ENCODE data around the gene GPR37. TPM values are rescaled to one million over a fixed set of nuclear protein-coding genes. Genes with fewer than 3 reads are reported as not detected.

GPR37 gene
- total and polyA plus RNA-seq, 5 donors = 0.09 TPM; not detected in 3

DNA sequence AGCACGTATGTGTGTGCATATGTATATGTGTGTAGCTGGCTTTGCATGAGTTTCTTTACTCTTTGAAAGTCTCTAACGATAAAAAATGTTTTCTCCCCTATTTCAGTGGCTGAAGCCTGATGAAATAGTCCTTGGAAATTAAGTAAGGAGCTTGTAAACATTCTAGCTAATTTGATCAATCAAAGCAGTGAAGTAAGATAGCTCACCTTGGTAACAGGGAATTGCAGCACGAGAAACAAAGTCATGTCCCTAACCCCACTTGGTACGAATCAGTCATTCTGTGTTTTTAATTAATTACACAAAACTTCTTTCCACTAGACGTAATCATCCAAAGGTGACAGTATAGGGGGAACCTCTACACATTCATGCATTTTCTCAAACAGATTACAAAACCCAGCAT, 41.5 kb downstream of the GPR37 start:
- intact Hi-C loops (cut with DNase I) = no loop called here
- Histone ChIP-seq H3K27me3 (ENCODE audit: control insufficient read depth, insufficient read depth) (no peaks in the 10 kb centered on the region), H3K27ac (ENCODE audit: low read length) (no peak overlapping the region), H3K4me3 (ENCODE audit: low read length) (no peak overlapping the region), H3K9me3 (ENCODE audit: control insufficient read depth, low read length) (no peaks in the 10 kb centered on the region), H3K4me1 (ENCODE audit: control insufficient read depth, insufficient read depth, low read length) (no peaks in the 10 kb centered on the region)
- DNase-seq (no peak), ATAC-seq (no peak)
- 70% methylated on average over 5 of the region's 5 CpGs for WGBS

- 51% methylated on average over 2 of the region's 2 CpGs for WGBS
- DNase-seq = no peak
- Histone ChIP-seq H3K4me1 (ENCODE audit: control insufficient read depth, insufficient read depth, low read length) (no peaks in the 10 kb centered on the region), H3K27me3 (ENCODE audit: control insufficient read depth, insufficient read depth) (no peaks in the 10 kb centered on the region), H3K4me3 (ENCODE audit: low read length) (no peak overlapping the region), H3K27ac (ENCODE audit: low read length) (no peak overlapping the region), H3K9me3 (ENCODE audit: control insufficient read depth, low read length) (no peaks in the 10 kb centered on the region)
- no peak for ATAC-seq
- intact Hi-C loops (cut with DNase I) = no loop called here
Measured at GRCh38 chr7:124723012-124723411, 42.6 kb downstream of the GPR37 start.

GRCh38 chr7:124722292-124722691, 43.3 kb downstream of the GPR37 start:
- intact Hi-C loops (cut with DNase I) = no loop called here
- WGBS = 72% methylated on average over 3 of the region's 3 CpGs

DNA sequence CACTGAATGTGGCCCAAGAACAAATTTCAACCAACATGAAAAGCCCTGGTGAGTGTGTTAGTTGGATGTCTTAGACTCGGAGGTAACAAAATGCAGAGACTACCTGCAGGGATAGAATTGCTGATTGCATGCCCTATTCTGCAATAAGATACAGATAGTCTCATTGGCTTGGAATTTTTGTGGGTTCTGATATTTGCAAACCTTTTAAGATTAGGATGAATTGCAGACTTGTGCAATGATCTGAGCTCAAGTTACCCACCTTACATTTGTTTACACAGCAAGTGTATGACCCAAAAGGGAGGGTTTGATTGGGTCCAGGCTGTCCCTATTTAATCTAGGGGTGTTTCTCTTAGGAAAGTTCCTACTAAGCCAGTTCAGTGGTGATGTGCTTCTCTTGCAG, 45.4 kb downstream of the GPR37 start:
- intact Hi-C loops (cut with DNase I) = no loop called here
- H3K4me3 ChIP-seq (ENCODE audit: low read length) = no peak overlapping the region
- H3K4me1 ChIP-seq (ENCODE audit: control insufficient read depth, insufficient read depth, low read length) = no peaks in the 10 kb centered on the region
- ATAC-seq (no peak), DNase-seq (no peak)
- no peak overlapping the region for H3K27ac ChIP-seq (ENCODE audit: low read length)
- H3K27me3 ChIP-seq (ENCODE audit: control insufficient read depth, insufficient read depth) = no peaks in the 10 kb centered on the region
- WGBS = 49% methylated on average over 1 of the region's 1 CpG
- H3K9me3 ChIP-seq (ENCODE audit: control insufficient read depth, low read length) = no peaks in the 10 kb centered on the region

More at GRCh38 chr7:124722292-124722691, 43.3 kb downstream of the GPR37 start:
- no peak for DNase-seq
- Histone ChIP-seq H3K4me3 (ENCODE audit: low read length) (no peak overlapping the region), H3K9me3 (ENCODE audit: control insufficient read depth, low read length) (no peaks in the 10 kb centered on the region), H3K27me3 (ENCODE audit: control insufficient read depth, insufficient read depth) (no peaks in the 10 kb centered on the region), H3K27ac (ENCODE audit: low read length) (no peak overlapping the region), H3K4me1 (ENCODE audit: control insufficient read depth, insufficient read depth, low read length) (no peaks in the 10 kb centered on the region)
- ATAC-seq = no peak

DNA sequence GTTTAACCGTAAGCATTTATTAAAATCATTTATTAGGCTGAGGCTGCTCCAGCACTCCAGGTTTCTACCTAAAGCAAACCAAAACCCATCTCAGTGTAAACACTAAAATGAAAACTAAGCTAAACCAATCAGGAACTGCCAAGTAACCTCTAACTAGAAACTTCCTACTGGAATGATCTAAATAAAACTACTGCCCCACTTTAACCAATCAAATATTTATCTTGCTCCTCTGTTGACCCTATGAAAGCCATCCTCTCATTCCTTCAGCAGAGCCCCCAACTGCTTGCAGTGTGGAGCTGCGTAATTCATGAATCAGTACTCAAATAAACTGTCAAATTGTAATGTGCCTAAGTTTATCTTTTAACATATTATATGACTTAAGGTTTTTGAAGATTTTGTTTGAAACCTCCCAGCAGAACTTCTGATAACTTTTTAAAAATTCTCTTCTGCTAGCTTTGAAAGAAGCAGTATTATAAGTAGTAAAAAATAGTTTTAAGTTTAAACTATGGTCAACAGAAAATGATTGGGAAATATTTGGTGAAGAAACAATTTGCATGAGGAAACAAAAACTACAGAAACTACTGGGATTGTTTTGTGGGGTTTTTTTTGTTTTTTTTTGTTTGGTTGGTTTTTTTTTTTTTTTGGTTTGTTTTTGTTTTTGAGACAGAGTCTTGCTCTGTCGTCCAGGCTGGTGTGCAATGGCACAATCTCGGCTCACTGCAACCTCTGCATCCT, 47.4 kb downstream of the GPR37 start:
- no peak overlapping the region for H3K4me3 ChIP-seq (ENCODE audit: low read length)
- intact Hi-C loops (cut with DNase I) = no loop called here
- no peaks in the 10 kb centered on the region for H3K27me3 ChIP-seq (ENCODE audit: control insufficient read depth, insufficient read depth)
- DNase-seq (no peak), ATAC-seq (no peak)
- no peaks in the 10 kb centered on the region for H3K4me1 ChIP-seq (ENCODE audit: control insufficient read depth, insufficient read depth, low read length)
- 74% methylated on average over 4 of the region's 4 CpGs for WGBS
- H3K27ac ChIP-seq (ENCODE audit: low read length) = no peak overlapping the region
- no peaks in the 10 kb centered on the region for H3K9me3 ChIP-seq (ENCODE audit: control insufficient read depth, low read length)

DNA sequence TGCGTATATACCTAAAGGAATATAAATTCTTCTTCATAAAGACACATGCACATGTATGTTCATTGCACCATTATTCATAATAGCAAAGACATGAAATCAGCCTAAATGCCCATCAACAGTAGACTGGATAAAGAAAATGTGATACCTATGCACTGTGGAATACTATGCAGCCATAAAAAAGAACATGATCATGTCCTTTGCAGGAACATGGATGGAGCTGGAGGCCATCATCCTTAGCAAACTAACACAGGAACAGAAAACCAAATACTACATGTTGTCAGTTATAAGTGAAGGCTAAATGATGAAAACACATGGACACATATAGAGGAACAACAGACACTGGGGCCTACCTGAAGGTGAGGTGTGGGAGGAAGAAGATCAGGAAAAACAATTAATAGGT, 48.7 kb downstream of the GPR37 start:
- 99% methylated on average over 1 of the region's 1 CpG for WGBS

GRCh38 chr7:124713086-124713485, 52.5 kb downstream of the GPR37 start:
- Histone ChIP-seq H3K27me3 (ENCODE audit: control insufficient read depth, insufficient read depth) (no peaks in the 10 kb centered on the region), H3K9me3 (ENCODE audit: control insufficient read depth, low read length) (no peaks in the 10 kb centered on the region), H3K4me3 (ENCODE audit: low read length) (no peak overlapping the region), H3K27ac (ENCODE audit: low read length) (no peak overlapping the region), H3K4me1 (ENCODE audit: control insufficient read depth, insufficient read depth, low read length) (no peaks in the 10 kb centered on the region)
- DNase-seq (no peak), ATAC-seq (no peak)
- WGBS = 53% methylated on average over 3 of the region's 3 CpGs
- intact Hi-C loops (cut with DNase I) = no loop called here

More for the DNA sequence above, 48.7 kb downstream of the GPR37 start:
- Histone ChIP-seq H3K27me3 (ENCODE audit: control insufficient read depth, insufficient read depth) (no peaks in the 10 kb centered on the region), H3K9me3 (ENCODE audit: control insufficient read depth, low read length) (no peaks in the 10 kb centered on the region), H3K4me1 (ENCODE audit: control insufficient read depth, insufficient read depth, low read length) (no peaks in the 10 kb centered on the region), H3K4me3 (ENCODE audit: low read length) (no peak overlapping the region), H3K27ac (ENCODE audit: low read length) (no peak overlapping the region)
- intact Hi-C loops (cut with DNase I) = no loop called here
- ATAC-seq (no peak), DNase-seq (no peak)

DNA sequence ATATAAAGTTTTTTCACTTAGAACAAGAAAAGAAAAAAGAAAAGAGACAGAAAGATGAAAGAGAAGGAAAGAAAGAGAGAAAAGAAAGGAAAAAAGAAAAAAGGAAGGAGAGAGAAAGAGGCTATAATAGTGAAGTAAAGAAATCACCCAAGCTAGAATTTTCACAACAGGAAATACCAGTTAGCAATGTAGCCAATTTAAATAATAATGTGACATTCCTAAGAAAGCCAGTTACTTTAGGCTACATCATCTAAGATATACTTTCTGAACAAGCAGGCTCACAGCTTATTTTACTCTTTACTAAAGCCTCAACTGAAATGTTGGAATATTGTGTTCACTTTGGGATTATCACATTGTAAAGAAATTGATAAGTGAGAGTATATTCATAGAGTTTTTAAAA, 53.6 kb downstream of the GPR37 start:
- no peak for ATAC-seq
- intact Hi-C loops (cut with DNase I) = no loop called here
- H3K9me3 ChIP-seq (ENCODE audit: control insufficient read depth, low read length) = no peaks in the 10 kb centered on the region
- no peak overlapping the region for H3K27ac ChIP-seq (ENCODE audit: low read length)
- no peaks in the 10 kb centered on the region for H3K27me3 ChIP-seq (ENCODE audit: control insufficient read depth, insufficient read depth)
- no peak overlapping the region for H3K4me3 ChIP-seq (ENCODE audit: low read length)
- no peaks in the 10 kb centered on the region for H3K4me1 ChIP-seq (ENCODE audit: control insufficient read depth, insufficient read depth, low read length)
- no peak for DNase-seq

DNA sequence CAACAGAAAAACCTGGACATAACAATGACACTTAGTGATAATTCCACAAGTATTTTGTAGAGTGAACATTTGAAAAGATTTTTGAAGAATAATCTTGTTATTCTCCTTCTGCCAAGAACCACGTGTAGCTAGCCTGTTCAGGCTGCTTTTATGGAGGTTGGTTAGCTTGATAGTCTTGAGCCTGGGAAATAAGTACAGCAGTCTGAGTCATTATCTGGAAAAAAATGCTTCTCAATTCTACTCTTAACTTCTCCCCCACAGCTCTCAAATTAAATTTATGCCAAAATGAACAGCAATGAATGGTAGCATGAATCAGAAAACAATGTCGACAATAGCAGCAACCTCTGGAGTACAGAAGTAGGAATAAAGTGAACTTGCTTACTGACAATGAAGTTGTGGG, 63.2 kb downstream of the GPR37 start:
- intact Hi-C loops (cut with DNase I) = no loop called here
- 50% methylated on average over 2 of the region's 2 CpGs for WGBS
- H3K27me3 ChIP-seq (ENCODE audit: control insufficient read depth, insufficient read depth) = no peaks in the 10 kb centered on the region
- DNase-seq (no peak), ATAC-seq (no peak)
- H3K4me3 ChIP-seq (ENCODE audit: low read length) = no peak overlapping the region
- H3K27ac ChIP-seq (ENCODE audit: low read length) = no peak overlapping the region
- no peaks in the 10 kb centered on the region for H3K9me3 ChIP-seq (ENCODE audit: control insufficient read depth, low read length)
- H3K4me1 ChIP-seq (ENCODE audit: control insufficient read depth, insufficient read depth, low read length) = no peaks in the 10 kb centered on the region

DNA sequence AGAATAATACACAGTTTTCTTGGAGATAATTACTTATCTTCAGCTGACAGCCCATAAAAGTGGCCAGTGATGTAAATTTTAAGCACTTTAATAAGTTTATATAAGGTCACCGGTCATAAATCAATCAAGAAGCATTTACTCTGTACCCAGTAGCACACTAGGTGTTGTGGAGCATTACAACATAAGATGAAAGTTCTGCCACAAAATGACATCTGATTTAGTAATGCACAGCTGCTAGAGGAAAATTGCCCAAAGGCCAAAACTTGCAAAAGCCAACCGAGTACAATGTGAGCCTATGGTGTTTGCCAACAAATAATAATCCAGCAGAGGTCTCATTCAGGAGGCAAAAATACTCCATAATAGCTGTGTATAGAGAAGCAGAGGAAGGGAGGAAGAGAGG, 63.6 kb downstream of the GPR37 start:
- no peak for ATAC-seq

GRCh38 chr7:124700655-124701054, 64.9 kb downstream of the GPR37 start:
- 70% methylated on average over 3 of the region's 3 CpGs for WGBS
- no peak overlapping the region for H3K4me3 ChIP-seq (ENCODE audit: low read length)
- DNase-seq (no peak), ATAC-seq (no peak)
- H3K9me3 ChIP-seq (ENCODE audit: control insufficient read depth, low read length) = no peaks in the 10 kb centered on the region
- no peaks in the 10 kb centered on the region for H3K4me1 ChIP-seq (ENCODE audit: control insufficient read depth, insufficient read depth, low read length)
- H3K27me3 ChIP-seq (ENCODE audit: control insufficient read depth, insufficient read depth) = no peaks in the 10 kb centered on the region
- intact Hi-C loops (cut with DNase I) = no loop called here
- no peak overlapping the region for H3K27ac ChIP-seq (ENCODE audit: low read length)

More for the DNA sequence above, 63.6 kb downstream of the GPR37 start:
- H3K9me3 ChIP-seq (ENCODE audit: control insufficient read depth, low read length) = no peaks in the 10 kb centered on the region
- intact Hi-C loops (cut with DNase I) = no loop called here
- H3K4me1 ChIP-seq (ENCODE audit: control insufficient read depth, insufficient read depth, low read length) = no peaks in the 10 kb centered on the region
- 70% methylated on average over 2 of the region's 2 CpGs for WGBS
- H3K27ac ChIP-seq (ENCODE audit: low read length) = no peak overlapping the region
- no peaks in the 10 kb centered on the region for H3K27me3 ChIP-seq (ENCODE audit: control insufficient read depth, insufficient read depth)
- no peak for DNase-seq
- no peak overlapping the region for H3K4me3 ChIP-seq (ENCODE audit: low read length)

DNA sequence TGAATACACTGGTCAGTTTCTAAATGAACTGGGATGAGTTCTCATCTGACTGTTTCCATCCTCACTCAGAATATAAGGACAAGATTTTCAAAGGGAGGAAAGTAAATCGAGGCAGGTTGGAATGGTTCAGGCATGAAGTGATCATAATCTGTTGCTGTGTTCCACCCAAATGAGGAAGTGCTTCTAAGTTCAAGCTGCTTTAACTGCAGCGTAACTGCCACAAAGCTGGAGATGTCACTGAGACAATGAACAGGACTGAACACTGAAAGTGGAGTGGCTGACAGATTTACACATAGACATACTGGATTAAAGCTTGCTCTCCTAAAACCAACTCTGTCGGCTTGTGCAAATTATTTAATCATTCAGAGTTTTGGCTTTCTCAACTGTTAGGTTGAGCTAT, 66.6 kb downstream of the GPR37 start:
- no peaks in the 10 kb centered on the region for H3K9me3 ChIP-seq (ENCODE audit: control insufficient read depth, low read length)
- H3K4me3 ChIP-seq (ENCODE audit: low read length) = no peak overlapping the region
- ATAC-seq = no peak
- 69% methylated on average over 3 of the region's 3 CpGs for WGBS
- DNase-seq = no peak
- H3K27ac ChIP-seq (ENCODE audit: low read length) = no peak overlapping the region
- no peaks in the 10 kb centered on the region for H3K27me3 ChIP-seq (ENCODE audit: control insufficient read depth, insufficient read depth)
- H3K4me1 ChIP-seq (ENCODE audit: control insufficient read depth, insufficient read depth, low read length) = no peaks in the 10 kb centered on the region
- intact Hi-C loops (cut with DNase I) = no loop called here

Measured in right cardiac atrium (tissue), 5 donors.